IPS DF 4.7 (cell line): ENCODE results near the gene SNAPC4.
"Not testable (repeated sequence)": the region's sequence is repeated elsewhere in the genome, so short reads cannot be mapped to it uniquely, and the experiment has no call there.

Experiments used
- DNase-seq: peaks from one replicate; pipeline ENCODE4 v3.0.0-alpha.2; 2013; ENCODE audit warnings: low spot score; ENCODE audit errors: extremely low read depth

The SNAPC4 gene

DNA sequence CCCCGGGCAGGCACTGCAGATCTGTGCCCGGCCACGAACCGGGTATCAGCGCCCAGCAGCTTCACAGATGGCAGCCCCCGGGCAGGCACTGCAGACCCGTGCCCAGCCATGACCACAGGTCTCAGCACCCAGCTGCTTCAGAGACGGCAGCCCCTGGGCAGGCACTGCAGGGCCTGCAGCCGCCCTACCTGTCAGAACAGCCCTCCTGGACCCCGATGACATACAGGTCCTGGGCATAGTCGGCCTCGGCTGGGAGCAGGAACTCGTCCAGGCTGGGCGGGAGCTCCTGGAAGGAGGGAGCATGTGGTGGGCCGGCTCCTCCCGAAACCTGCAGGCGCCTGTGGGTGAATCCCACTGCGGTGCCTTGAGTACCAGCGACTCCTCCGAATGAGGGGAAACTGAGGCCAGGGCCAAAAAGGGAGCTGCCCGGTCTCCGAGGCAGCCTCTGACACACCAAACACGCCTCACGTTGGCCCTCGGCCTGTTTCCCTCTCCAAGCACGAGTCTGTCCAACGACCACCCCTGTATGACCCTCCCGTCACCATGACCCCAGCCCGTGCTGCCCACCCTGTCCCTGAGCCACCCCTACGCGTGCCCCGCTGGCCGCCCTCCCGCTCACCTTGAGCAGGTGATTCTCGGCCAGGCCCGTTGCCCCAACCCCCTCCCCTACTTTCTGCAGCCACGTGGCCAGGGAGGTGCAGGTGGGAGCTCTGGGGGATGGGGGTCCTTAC, 34.0 kb upstream of the SNAPC4 start:
- no peak for DNase-seq

DNA sequence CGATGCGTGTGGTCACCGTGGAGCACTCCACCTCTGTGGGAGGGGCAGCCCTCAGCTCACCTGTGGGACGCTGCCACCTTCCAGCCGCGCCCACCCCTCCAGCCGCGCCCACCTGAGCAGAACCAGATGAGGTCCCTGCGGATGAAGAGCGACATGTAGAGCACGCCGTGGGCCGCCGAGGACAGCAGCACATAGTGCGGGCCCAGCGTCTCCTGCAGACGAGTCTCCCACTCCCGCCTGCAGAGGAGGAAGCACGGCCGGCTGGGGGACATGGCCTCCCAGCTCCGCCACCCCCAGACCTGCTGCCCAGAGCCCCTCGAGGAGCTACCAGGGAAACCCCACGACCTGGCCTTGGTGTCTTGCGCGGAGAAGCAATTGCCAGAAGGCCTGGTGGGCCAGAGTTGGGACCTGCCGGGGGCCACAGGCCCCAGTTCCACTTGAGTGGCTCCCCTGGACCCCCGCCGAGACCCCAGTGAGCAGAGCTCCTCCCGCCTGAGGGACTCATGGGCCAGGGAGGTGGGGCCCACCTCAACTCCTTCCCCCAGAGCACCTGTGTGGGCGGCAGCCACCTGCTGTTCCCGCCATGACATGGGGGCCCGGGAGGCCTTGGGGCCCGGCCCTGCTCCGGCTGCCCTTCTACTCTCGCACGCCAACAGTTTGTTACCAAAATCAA, 33.2 kb upstream of the SNAPC4 start:
- DNase-seq: no peak

DNA sequence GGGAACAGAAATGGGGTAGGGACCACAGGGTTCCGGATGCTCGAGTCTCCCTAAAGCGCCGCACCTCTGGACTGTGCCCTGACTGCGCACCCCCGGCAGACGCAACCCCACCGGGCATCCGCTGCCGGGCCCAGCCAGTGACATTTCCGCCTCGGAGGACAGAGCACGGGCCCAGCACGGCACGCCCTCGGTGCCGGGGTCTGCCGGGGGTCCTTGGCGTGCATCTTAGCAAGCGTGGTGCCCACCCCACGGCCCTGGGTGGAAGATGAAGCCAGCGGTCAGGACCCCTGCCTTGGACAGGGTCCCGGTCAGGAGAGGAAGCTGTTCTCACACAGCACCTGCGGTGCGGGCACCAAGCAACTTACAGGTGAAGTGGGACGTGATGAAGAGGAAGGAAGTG, 32.6 kb upstream of the SNAPC4 start:
- DNase-seq: no peak

GRCh38 chr9:136431782-136432350, 31.9 kb upstream of the SNAPC4 start:
- DNase-seq: no peak

DNA sequence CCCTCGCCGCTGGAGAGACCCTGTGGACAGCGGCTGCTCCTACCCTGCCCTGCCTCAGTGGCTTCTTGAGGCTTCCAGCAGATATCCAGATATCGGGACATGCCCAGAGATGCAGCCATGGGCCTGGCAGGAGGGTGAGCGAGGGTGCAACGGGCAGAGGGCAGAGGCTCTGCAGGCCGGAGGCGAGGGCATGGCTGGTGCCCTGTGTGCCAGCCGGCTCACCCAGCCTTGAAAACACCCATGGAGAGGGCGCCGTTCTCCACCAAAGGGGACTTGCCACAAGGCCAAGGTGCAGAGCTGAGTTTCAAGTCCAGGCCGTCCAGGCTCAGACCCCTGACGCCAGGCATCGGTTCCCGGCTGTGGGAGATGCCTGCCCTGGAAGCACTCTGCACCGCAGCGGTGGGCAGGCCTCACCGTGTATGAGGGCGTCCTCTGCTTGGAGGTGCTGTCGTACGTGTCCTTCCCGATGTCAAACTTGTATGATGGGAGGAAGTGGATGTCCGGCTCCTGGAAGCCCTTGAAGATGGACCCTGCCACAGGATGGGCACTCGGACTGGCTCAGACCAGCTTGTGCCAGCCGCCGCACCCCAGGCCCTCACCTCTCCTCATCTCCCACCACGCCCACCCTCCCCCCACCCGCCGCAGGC, 30.7 kb upstream of the SNAPC4 start:
- no peak for DNase-seq

DNA sequence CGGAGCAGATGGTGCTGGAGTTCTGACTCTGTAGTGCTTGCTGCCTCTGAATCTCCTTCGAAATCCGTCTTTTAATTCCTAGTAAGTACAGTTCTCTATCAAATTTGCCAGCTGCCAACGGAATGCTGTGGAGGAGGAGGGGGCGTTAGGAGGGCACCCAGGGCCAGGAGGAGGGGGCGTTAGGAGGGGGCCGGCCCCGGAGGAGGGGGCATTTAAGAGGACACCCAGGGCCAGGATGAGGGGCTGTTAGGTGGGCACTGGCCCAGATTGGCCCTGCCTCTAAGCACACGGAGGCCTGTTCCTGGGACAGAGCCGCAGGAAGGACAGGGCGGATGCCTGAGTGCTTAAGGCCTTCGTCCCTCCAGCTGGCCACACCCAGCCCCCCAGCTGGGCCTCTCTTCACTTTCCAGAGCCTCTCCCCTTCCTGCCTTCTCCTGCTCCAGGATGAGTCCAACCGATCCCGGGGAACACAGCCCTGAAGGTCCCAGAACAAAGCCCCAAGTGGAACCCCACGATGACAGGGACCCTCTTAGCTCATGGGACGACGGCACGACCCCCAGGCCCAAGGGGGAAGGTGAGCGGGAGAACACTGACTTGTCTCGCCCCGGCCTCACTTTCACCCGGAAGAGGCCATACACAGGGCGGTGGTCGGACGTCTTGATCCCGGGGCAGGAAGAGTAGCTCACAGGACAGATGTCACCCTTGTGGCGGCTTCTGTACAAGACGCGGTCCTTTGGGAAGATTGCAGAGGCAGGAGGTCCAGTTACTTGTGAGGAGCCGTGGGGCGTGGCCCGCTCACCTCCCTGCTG, 29.9 kb upstream of the SNAPC4 start:
- DNase-seq: no peak

GRCh38 chr9:136429075-136429628, 29.2 kb upstream of the SNAPC4 start:
- no peak for DNase-seq

DNA sequence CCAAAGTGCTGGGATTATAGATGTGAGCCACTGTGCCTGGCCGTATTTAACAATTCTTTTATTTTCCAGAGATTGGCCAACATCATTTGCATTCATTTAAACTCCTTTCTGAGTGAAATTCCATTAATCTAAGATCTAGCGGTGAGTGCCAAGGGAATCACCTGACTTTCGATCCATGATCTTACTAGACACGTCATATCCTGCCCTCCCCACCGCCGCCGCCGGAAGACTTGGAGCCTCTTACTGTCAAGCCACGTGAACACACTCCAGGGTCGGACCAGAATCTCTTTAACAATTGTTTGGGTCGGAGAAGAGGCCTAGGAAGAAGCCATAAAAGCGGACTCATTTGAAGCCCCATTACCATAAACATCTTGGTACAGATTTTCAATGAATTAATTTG, 26.8 kb upstream of the SNAPC4 start:
- no peak for DNase-seq

- DNase-seq: not testable (repeated sequence)
These were observed 25.4 kb upstream of the SNAPC4 start for GRCh38 chr9:136425367-136425766.

- no peak for DNase-seq
These were observed 24.9 kb upstream of the SNAPC4 start for GRCh38 chr9:136424750-136425362.

GRCh38 chr9:136423432-136424146, 23.6 kb upstream of the SNAPC4 start:
- DNase-seq: no peak

- no peak for DNase-seq
These were observed 22.9 kb upstream of the SNAPC4 start for GRCh38 chr9:136422876-136423275.

DNA sequence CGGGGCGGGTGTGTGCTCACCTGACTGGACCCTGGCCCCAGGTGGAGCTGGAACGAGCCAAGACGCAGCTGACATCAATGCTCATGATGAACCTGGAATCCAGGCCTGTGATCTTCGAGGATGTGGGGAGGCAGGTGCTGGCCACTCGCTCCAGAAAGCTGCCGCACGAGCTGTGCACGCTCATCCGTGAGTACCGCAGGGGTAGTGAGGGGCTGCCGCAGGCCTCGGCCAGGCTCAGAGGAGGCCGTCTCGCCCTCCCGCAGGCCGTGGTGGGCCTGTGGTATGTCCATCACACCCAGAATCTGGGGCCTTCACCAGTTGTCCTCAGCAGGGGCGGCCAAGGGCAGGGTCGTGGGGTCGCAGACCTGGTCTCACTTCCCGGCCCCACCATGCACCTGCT, 21.8 kb upstream of the SNAPC4 start:
- DNase-seq: no peak

DNA sequence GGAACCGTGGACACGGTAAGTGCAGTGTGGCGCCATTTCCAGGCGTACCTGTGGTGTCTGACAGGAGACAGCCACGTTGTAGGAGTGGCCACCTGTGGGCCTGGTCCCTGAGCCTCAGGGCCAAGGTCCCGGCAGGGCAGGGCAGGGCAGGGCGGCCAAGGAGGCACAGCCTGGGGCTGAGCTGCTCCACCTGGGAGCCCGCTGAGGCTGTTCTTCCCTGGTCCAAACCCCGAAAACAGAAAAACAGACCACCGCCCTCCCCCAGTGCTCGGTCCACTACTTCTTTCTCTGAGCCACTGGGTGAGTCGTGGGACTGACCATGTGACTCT, 19.1 kb upstream of the SNAPC4 start:
- DNase-seq: no peak

- DNase-seq: no peak
These were observed 18.5 kb upstream of the SNAPC4 start for GRCh38 chr9:136418182-136419091.

GRCh38 chr9:136416914-136417313, 16.9 kb upstream of the SNAPC4 start:
- DNase-seq: no peak

- DNase-seq: no peak
These were observed 16.5 kb upstream of the SNAPC4 start for GRCh38 chr9:136416427-136416826.

DNA sequence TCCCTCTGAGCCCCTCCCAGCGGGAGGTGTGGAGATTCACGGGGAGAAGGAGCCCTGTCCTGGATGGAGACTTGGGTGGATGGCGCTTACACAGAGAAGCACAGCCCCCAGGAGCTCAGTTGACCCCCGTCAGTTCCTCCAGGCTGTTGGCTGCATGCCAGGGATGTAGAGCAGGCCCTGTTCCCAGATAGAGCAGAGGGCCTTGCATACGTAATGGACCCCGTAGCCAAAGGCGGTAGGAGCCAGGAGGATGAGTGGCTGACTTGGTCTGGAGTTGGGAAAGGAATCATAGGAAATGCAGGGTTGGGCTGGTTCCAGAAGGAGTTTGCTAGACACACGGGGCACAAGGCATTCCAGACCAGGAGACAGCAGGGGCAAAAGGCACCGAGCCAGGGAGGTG, 13.0 kb upstream of the SNAPC4 start:
- no peak for DNase-seq

DNA sequence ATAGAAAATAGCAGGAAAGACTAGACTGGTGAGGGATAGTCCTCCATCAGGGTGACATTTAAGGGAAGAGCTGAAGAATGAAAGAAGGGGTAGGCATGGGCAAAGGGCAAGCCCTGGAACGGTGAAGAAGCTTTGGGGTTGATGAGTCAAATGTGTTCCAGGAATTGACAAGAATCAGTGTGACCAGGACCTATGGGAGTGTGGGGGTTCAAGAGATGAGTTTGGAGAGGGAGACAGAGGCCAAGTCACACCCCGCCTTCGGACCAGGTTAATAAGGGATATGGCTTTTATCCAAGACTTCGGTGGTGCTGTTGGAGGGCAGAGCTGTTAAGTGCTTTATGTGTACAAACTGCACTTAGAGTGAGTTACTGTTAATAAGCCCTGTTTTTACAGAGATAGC, 11.4 kb upstream of the SNAPC4 start:
- DNase-seq: no peak
